KOPT-K1 (cell line): ENCODE measurements around the gene SEMA4D.

Experiments used
- H3K27ac ChIP-seq: fragments of 200-600 bp; sonication (generic); 2 replicates; pipeline ENCODE4 v1.5.1; 2016; ENCODE audit warnings: antibody characterized with exemption, mild to moderate bottlenecking, low read depth, low read length; ENCODE audit not compliant: poor library complexity, severe bottlenecking
- H3K36me3 ChIP-seq: fragments of 200-600 bp; sonication (generic); 2 replicates; pipeline ENCODE4 v1.5.1; 2017; ENCODE audit warnings: antibody characterized with exemption, mild to moderate bottlenecking, low read length, moderate library complexity; ENCODE audit not compliant: insufficient read depth
- H3K9me3 ChIP-seq: fragments of 200-600 bp; sonication (generic); 2 replicates; pipeline ENCODE4 v1.5.1; 2017; ENCODE audit warnings: antibody characterized with exemption, low read length, mild to moderate bottlenecking; ENCODE audit not compliant: insufficient read depth, poor library complexity, severe bottlenecking

SEMA4D gene

DNA sequence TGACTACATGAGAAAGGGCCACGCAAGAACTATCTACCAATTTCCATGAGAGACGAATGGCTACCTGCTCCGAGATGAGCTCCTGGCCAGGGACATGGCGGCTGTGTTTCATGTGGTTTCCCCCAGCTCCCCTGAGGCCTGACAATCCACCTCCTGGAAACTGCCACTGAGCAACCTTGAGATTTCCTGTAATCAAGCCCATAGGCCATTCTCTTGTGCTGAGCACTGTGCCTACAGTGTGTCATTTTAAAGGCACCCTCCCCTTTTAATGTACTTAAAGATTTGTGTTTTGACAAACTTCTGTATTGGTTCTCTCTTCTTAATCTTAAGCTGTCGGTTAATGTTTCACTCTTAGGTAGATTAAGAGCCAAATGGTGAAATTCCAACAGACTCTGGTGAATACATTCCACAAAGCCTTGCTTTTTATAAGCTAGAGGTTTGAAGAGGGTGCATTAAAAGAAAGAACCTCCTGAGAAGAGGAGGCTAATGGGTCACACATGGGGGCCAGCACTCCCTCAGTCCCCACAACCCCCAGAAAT is 107.3 kb downstream of the SEMA4D start:
- Histone ChIP-seq H3K36me3 (peaks cover 99% of the 10 kb centered on the region), H3K27ac (no peak overlapping the region), H3K9me3 (no peaks in the 10 kb centered on the region)

DNA sequence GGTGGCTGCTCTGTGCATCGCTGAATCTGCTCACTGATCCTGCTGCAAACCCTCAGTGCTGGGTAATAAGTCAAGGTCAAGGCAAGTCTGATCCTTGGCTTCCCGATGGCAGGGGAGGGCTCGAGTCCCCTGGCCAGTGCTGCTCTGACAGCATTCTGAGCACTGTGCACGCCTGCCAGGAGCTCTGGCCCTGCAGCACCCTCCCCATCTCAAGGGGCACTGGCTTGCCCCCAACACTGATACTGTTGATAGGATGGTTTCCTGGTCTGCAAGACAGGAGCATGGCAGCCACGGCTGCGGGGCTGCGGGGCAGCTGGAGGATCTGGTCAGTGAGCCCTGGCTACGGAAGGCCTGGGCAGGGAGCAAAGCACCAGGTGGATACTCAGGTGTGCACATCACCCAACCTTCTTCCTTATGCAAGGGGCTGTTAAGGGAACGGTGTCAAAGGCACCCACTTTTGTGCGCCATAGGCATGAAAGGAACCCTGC is 107.8 kb downstream of the SEMA4D start:
- no peak overlapping the region for H3K27ac ChIP-seq
- no peaks in the 10 kb centered on the region for H3K9me3 ChIP-seq
- H3K36me3 ChIP-seq, result peaks cover 99% of the 10 kb centered on the region

DNA sequence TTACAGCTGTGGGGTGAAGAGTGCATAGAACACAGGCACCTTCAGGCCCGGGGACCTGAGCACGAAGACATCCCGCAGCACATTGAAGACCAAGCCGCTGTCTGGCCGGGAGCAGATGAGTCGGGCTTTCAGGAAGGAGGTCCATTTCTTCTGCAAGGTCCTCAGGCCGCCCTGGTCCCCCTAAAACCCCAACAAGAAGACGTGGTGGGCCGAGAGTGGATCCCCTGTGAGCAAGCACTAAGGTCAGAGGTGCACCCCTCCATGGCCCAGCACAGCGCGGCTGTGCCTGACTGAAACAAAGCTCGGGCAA is 109.1 kb downstream of the SEMA4D start:
- no peak overlapping the region for H3K27ac ChIP-seq
- no peaks in the 10 kb centered on the region for H3K9me3 ChIP-seq
- H3K36me3 ChIP-seq, result peaks cover 99% of the 10 kb centered on the region

DNA sequence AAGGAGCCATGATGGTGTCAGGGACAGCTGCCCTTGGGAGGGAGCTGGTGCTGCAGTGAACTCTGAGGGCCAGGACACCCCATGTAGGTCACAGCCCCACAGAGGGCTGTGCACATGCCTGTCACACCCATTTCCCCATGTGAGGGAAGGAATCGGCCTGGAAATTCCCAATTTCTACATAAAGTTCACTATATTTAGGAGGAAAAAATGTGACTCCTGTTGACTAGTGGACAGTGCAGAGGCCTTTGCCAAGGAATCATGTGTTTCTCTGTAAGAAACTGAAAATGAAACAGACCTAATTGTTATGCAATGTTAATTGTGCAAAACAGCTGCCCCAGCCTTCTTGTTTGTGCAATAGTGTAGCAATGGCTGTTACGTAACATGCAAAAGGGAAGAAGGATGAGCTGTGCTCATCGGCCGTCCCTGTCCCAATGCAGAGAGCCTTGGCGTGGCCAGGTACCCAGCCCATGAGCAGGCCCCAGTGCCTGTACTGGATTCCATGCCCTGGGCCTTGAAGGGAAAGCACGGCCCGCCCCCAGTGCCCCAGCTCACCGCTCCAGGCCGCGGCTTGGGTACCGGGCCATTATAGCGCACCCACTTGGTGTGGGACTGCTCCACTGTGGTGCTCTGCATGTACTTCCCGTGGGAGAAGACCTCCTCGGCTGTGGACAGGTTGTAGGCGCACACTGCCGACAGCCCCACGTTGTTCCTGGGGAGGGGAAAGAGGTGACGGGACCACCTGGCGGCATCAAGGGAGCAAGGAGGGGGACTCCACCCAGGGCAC is 109.6 kb downstream of the SEMA4D start:
- H3K27ac ChIP-seq, result no peak overlapping the region
- H3K9me3 ChIP-seq, result no peaks in the 10 kb centered on the region
- H3K36me3 ChIP-seq, result peaks cover 99% of the 10 kb centered on the region

DNA sequence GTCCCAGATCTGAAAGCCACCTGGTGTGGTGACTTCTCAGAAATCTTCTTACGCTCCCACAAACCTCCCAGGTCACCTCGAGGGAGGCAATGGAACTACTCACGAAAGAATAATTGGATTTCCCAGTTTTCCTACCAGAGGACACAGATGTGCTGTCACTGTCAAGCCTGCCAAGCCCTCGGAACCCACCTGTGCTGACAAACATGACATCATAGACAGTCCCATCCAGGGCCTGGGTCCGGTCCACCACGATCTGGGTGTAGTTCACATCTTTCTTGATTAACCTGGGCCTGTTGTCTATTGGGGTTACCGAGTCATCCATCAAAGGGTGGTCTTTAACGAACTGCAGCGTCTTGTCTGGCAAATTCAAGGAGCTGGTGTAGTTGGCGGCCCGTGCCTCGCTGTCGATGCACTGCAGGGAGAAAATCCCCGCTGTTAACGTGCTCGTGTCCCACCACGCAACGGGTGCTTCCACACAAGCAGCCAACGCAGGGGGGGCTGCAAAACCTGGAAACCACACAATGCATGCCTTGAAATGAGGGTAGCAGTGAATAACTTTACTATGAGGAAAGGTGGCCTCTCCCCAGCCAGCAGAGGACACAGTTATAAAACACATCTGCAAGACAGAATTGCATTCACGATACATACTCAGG is 110.6 kb downstream of the SEMA4D start:
- H3K36me3 ChIP-seq, result peaks cover 99% of the 10 kb centered on the region
- H3K9me3 ChIP-seq, result no peaks in the 10 kb centered on the region
- H3K27ac ChIP-seq, result no peak overlapping the region

DNA sequence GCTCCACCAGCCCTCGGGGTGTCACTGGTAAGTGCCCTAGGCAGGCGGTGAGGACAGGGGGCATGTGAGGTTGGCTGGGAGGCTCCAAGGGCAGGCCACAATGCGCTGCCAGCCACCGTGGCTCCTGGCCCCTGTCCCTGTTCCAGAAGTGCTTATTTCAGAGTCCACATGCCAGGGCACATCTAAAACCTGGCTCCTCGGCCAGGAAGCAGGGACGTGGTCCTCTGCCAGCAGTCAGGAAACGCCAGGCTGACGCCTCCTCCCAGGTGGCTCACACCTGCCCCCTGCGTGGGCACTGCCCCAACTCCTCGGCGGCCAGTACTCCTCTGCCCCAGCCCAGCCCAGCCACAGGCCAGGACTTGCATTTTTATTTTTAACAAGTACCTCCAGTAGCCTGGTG is 111.1 kb downstream of the SEMA4D start:
- no peaks in the 10 kb centered on the region for H3K9me3 ChIP-seq
- peaks cover 99% of the 10 kb centered on the region for H3K36me3 ChIP-seq
- no peak overlapping the region for H3K27ac ChIP-seq

DNA sequence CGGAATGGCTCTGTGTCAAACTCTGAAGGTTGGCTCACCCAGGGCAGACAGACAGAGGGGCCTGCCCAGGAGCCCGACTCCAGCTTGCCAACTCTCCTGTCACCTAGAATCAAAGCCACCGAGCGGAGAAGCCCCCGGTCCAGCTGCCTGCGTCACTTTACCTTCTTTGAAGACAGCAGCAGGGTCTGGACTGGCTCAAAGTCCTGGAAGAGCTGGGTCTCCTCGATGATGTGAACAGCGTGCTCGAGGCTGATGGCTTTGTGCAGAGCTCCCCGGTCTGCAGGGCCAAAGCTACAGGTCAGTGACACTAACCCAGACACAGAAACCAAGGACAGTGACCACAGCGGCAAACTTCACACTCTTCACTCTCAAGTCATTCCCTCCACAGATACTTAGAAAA is 111.7 kb downstream of the SEMA4D start:
- Histone ChIP-seq H3K36me3 (peaks cover 99% of the 10 kb centered on the region), H3K27ac (no peak overlapping the region), H3K9me3 (no peaks in the 10 kb centered on the region)

DNA sequence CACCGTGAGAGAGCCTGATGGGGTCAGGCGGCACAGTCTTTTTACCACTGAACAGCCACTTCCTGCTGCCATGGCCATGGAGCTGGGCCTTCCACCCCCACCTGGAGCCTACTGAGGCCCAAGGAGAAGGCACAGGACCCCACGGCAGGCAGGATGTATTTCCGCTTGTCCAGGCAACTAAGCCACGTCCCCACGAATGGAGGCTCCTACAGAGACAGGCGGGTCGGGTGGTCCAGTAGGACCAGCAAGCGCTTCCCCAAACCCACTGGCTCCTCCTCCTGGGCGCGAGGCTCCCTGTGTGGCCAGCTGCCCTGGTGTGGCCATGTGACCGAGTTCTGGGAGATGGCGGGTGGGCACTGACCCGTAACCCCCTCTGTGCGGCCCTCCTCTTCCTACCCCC is 113.1 kb downstream of the SEMA4D start:
- H3K27ac ChIP-seq, result no peak overlapping the region
- H3K9me3 ChIP-seq, result no peaks in the 10 kb centered on the region
- H3K36me3 ChIP-seq, result peaks cover 99% of the 10 kb centered on the region

DNA sequence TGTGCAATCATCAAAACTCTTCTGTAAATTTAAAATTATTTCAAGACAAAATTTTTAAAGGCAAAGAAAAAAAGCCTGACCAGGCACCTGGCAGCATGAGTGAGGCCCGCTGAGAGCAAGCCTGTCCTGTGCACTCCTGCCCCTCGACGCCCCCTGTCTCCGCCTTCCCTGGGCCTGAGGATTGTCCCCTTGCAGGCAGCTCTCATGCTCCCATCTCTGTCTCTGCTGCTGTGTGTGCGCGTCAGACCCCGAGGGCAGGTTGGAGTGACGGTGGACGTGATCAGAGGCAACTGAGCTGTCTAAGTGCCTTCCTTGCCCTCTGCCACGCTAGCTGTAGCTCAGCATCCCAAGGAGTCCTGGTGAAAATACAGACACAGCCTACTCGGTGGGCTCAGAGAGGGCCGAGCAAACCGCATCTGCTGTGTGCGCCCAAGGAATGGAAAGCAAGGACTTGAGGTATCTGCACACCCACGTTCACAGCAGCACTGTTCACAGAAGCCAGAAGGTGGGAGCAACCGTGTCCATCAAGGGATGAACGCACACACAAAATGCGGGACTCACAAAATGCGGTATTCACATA is 114.1 kb downstream of the SEMA4D start:
- Histone ChIP-seq H3K36me3 (peaks cover 99% of the 10 kb centered on the region), H3K27ac (no peak overlapping the region), H3K9me3 (no peaks in the 10 kb centered on the region)

DNA sequence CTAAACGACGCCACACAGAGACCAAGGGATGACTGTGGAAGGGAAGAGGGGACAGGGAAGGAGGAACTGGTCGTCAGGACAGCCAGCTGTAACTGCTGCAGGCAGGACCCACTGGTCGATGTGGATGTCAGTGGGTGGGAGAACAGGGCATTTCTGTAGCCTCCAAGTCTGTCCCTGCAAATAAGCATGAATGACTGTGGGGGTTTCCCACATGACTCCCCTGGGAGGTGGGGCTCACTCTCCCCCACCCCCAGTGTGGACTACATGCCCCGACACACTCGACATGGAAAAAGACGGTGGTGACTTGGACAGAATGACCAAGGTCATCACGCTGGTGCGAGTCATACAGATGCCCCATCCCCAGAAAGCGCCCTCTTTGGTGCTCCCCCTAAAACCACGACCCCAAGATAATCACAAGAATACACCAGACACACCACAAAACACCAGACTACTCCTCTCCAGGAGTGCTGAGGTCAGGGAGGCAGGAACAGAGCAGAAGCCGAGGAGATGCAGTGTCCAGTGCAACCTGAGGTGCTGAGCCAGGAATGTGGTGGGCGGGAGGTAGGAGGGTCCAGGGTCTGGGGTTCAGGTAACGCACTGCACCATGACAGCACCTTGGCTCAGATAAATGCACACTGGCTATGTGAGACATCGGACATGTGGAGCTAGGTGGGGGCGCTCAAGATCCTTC is 114.7 kb downstream of the SEMA4D start:
- Histone ChIP-seq H3K36me3 (peaks cover 99% of the 10 kb centered on the region), H3K27ac (no peak overlapping the region), H3K9me3 (no peaks in the 10 kb centered on the region)

DNA sequence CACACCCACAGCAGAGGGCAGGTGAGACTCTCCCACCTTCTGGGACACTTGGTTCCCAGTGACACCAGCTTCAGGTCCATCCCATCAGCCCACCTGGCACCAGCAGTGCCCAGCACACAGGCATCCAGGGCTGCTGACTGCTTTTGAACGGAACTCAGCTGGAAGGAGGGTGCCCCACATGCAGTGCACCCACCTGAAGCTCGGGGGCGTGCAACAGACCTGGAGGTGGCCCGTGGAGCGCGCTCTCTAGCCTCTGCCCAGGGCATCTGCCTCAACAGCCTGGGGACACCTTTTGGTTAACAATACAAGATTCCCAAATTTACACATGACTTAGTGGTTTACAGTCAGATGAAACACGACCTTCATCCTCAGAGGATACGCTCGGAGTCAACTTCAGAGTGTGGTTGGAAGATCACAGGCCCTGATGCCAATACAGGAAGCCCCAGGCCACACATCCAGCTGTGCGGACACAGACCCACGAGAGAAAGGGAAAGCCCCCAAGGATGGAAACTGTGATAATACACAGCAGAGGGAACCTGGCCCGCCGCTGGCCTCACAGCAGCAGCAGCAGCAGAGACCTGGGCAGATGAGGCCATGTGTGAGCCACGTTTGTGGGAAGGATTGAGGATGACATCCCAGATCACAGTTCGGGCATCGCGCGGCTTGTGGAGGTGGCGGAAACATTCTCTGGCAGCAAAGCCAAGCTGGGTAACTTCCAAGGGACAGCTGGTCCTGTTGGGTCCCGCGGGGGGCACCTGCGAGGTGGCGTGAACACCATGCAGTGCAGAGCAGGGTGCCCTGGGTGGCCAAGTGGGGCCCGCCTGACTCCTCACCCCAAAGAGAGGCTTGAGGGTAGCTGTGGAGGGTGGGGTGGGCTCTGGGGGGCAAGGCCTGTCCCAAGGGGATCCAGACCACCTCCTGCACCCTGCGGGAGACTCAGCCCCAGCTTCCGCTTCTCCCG is 115.6 kb downstream of the SEMA4D start:
- Histone ChIP-seq H3K9me3 (no peaks in the 10 kb centered on the region), H3K36me3 (peaks cover 99% of the 10 kb centered on the region), H3K27ac (no peak overlapping the region)

DNA sequence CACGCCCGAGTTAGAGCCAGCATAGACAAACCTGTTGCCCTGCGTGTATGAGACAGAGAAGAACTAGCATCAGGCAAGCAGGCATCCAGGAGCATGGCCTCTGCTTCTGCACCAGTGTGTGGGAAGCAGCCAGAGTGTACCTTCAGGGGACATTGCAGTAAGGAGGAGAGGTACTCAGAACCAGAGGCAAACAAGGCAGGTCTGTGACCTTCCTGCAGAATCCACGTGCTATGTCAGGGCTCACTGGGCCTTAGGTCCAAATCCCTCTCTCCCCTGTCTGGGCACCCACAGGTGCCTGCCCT is 116.7 kb downstream of the SEMA4D start:
- no peak overlapping the region for H3K27ac ChIP-seq
- H3K9me3 ChIP-seq, result no peaks in the 10 kb centered on the region
- H3K36me3 ChIP-seq, result peaks cover 99% of the 10 kb centered on the region

DNA sequence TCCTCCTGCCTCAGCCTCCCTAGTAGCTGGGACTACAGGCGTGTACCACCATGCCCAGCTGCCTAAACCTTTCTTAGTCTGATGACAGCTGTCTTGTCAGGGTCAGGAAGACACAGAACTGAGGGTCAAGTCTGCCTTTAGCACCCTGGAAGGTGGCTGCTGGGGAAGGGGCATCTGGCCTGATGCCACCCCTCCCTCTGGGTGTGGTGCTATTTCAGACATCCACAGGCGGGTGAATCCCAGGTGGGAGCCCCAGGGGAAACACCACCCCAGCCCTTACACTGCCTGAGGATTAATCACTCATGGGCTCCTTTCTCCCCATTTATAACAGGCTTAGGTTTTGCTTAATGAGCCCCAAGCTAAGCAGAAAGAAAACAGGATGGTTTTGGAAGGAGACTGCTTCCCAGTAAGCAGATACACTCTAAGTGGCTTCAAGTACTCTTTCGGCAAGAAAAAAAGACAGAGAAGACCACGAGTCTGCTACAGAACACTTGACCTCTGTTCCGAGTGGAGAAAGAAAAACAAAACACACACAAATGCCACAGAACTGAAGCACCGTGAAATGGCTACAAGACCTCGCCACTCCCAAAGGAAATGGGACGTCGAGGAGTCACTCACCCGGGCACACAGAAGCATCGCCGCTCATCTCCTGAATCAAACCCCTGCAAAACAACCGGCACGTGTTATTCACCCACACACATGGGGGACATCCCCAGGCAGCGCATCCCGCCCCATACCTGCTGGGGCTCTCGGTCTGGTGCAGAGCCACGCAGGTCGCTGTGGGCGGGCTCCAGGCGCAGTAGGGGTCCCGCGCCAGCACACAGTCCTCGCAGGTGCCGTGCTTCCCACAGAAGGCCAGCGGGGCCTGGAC is 117.2 kb downstream of the SEMA4D start:
- no peaks in the 10 kb centered on the region for H3K9me3 ChIP-seq
- H3K27ac ChIP-seq, result no peak overlapping the region
- H3K36me3 ChIP-seq, result peaks cover 99% of the 10 kb centered on the region
